Measurements from ENCODE around the gene AGPAT1.

The AGPAT1 gene

GRCh38 chr6:32129297-32130088 lies 46.4 kb downstream of the AGPAT1 start:
- Histone ChIP-seq H3K36me3 (ENCODE audit: insufficient read depth, low read depth, low read length) (peaks cover 11% of the 10 kb centered on the region), H3K9ac (ENCODE audit: low read depth, low read length) (peak overlapping the region; percentile 76), H3K4me3 (ENCODE audit: low read length) (peak overlapping the region; percentile 82), H3K9me3 (ENCODE audit: insufficient read depth, low read depth, low read length) (no peaks in the 10 kb centered on the region), H3K4me1 (ENCODE audit: insufficient read depth, low read length) (peaks cover 9% of the 10 kb centered on the region; the same call in 1 of the 2 replicates), H3K27me3 (ENCODE audit: insufficient read depth, low read length) (no peaks in the 10 kb centered on the region), H3K27ac (ENCODE audit: low read length) (peak overlapping the region; percentile 15)

GRCh38 chr6:32128751-32129296 lies 47.1 kb downstream of the AGPAT1 start:
- H3K27me3 ChIP-seq (ENCODE audit: insufficient read depth, low read length) = no peaks in the 10 kb centered on the region
- H3K4me3 ChIP-seq (ENCODE audit: low read length) = peak overlapping the region; percentile 82; the same call in 1 of the 2 replicates
- peak overlapping the region; percentile 76; the same call in 1 of the 2 replicates for H3K9ac ChIP-seq (ENCODE audit: low read depth, low read length)

GRCh38 chr6:32127717-32128592 lies 47.9 kb downstream of the AGPAT1 start, which contains the start of gene ATF6B:
Gene ATF6B (minus strand): TSS chr6:32128246. CDS start chr6:32128207, 39 bp downstream.
- peaks cover 15% of the 10 kb centered on the region for H3K36me3 ChIP-seq (ENCODE audit: insufficient read depth, low read depth, low read length)
- H3K9ac ChIP-seq (ENCODE audit: low read depth, low read length) = peak within 1 kb of the TSS; percentile 99
- peak within 1 kb of the TSS; percentile 95 for H3K27ac ChIP-seq (ENCODE audit: low read length)
- peaks cover 9% of the 10 kb centered on the region; the same call in 1 of the 2 replicates for H3K4me1 ChIP-seq (ENCODE audit: insufficient read depth, low read length)
- H3K4me3 ChIP-seq (ENCODE audit: low read length) = peak within 1 kb of the TSS; percentile 99
- H3K9me3 ChIP-seq (ENCODE audit: insufficient read depth, low read depth, low read length) = no peaks in the 10 kb centered on the region
- H3K27me3 ChIP-seq (ENCODE audit: insufficient read depth, low read length) = no peaks in the 10 kb centered on the region

More at GRCh38 chr6:32128751-32129296, 47.1 kb downstream of the AGPAT1 start:
- Histone ChIP-seq H3K9me3 (ENCODE audit: insufficient read depth, low read depth, low read length) (no peaks in the 10 kb centered on the region), H3K36me3 (ENCODE audit: insufficient read depth, low read depth, low read length) (peaks cover 15% of the 10 kb centered on the region), H3K4me1 (ENCODE audit: insufficient read depth, low read length) (peaks cover 9% of the 10 kb centered on the region; the same call in 1 of the 2 replicates), H3K27ac (ENCODE audit: low read length) (no peak overlapping the region)

GRCh38 chr6:32127409-32127716 lies 48.5 kb downstream of the AGPAT1 start:
- Histone ChIP-seq H3K36me3 (ENCODE audit: insufficient read depth, low read depth, low read length) (peaks cover 15% of the 10 kb centered on the region), H3K9ac (ENCODE audit: low read depth, low read length) (peak overlapping the region; percentile 99; the same call in 1 of the 2 replicates), H3K27ac (ENCODE audit: low read length) (no peak overlapping the region), H3K4me3 (ENCODE audit: low read length) (peak overlapping the region; percentile 99), H3K27me3 (ENCODE audit: insufficient read depth, low read length) (no peaks in the 10 kb centered on the region), H3K9me3 (ENCODE audit: insufficient read depth, low read depth, low read length) (no peaks in the 10 kb centered on the region), H3K4me1 (ENCODE audit: insufficient read depth, low read length) (peaks cover 9% of the 10 kb centered on the region; the same call in 1 of the 2 replicates)

- peak overlapping the region; percentile 99 for H3K4me3 ChIP-seq (ENCODE audit: low read length)
- peak overlapping the region; percentile 99; the same call in 1 of the 2 replicates for H3K9ac ChIP-seq (ENCODE audit: low read depth, low read length)
- no peaks in the 10 kb centered on the region for H3K27me3 ChIP-seq (ENCODE audit: insufficient read depth, low read length)
- peaks cover 19% of the 10 kb centered on the region for H3K36me3 ChIP-seq (ENCODE audit: insufficient read depth, low read depth, low read length)
- H3K27ac ChIP-seq (ENCODE audit: low read length) = no peak overlapping the region
- no peaks in the 10 kb centered on the region for H3K9me3 ChIP-seq (ENCODE audit: insufficient read depth, low read depth, low read length)
- peaks cover 9% of the 10 kb centered on the region; the same call in 1 of the 2 replicates for H3K4me1 ChIP-seq (ENCODE audit: insufficient read depth, low read length)
Measured at GRCh38 chr6:32126880-32127279, 49.0 kb downstream of the AGPAT1 start.

- Histone ChIP-seq H3K36me3 (ENCODE audit: insufficient read depth, low read depth, low read length) (peaks cover 39% of the 10 kb centered on the region), H3K9ac (ENCODE audit: low read depth, low read length) (no peak overlapping the region), H3K27me3 (ENCODE audit: insufficient read depth, low read length) (no peaks in the 10 kb centered on the region), H3K4me1 (ENCODE audit: insufficient read depth, low read length) (peaks cover 7% of the 10 kb centered on the region; the same call in 1 of the 2 replicates), H3K27ac (ENCODE audit: low read length) (no peak overlapping the region), H3K4me3 (ENCODE audit: low read length) (no peak overlapping the region), H3K9me3 (ENCODE audit: insufficient read depth, low read depth, low read length) (no peaks in the 10 kb centered on the region)
Measured at GRCh38 chr6:32123681-32124080, 52.2 kb downstream of the AGPAT1 start.

- H3K27ac ChIP-seq (ENCODE audit: low read length) = no peak overlapping the region
- no peak overlapping the region for H3K9ac ChIP-seq (ENCODE audit: low read depth, low read length)
- no peaks in the 10 kb centered on the region for H3K4me1 ChIP-seq (ENCODE audit: insufficient read depth, low read length)
- H3K4me3 ChIP-seq (ENCODE audit: low read length) = no peak overlapping the region
- peaks cover 62% of the 10 kb centered on the region for H3K36me3 ChIP-seq (ENCODE audit: insufficient read depth, low read depth, low read length)
- no peaks in the 10 kb centered on the region for H3K9me3 ChIP-seq (ENCODE audit: insufficient read depth, low read depth, low read length)
- no peaks in the 10 kb centered on the region for H3K27me3 ChIP-seq (ENCODE audit: insufficient read depth, low read length)
Measured at GRCh38 chr6:32120573-32121059, 55.3 kb downstream of the AGPAT1 start.

GRCh38 chr6:32118782-32119628 lies 56.9 kb downstream of the AGPAT1 start:
- no peak overlapping the region for H3K4me3 ChIP-seq (ENCODE audit: low read length)
- no peaks in the 10 kb centered on the region for H3K9me3 ChIP-seq (ENCODE audit: insufficient read depth, low read depth, low read length)
- no peak overlapping the region for H3K27ac ChIP-seq (ENCODE audit: low read length)
- H3K9ac ChIP-seq (ENCODE audit: low read depth, low read length) = no peak overlapping the region
- peaks cover 55% of the 10 kb centered on the region for H3K36me3 ChIP-seq (ENCODE audit: insufficient read depth, low read depth, low read length)
- H3K27me3 ChIP-seq (ENCODE audit: insufficient read depth, low read length) = no peaks in the 10 kb centered on the region
- no peaks in the 10 kb centered on the region for H3K4me1 ChIP-seq (ENCODE audit: insufficient read depth, low read length)
